Uterus (tissue), 4 donors: Measurements from ENCODE around the gene WNT5B. TPM values are rescaled to one million over a fixed set of nuclear protein-coding genes. Genes with fewer than 3 reads are reported as not detected.

Experiments used
- DNase-seq, 2 donors: peaks; one replicate each; pipeline ENCODE4 v3.0.0-alpha.2; 2019 to 2020
- H3K27ac ChIP-seq, 2 donors: fragments of 200-600 bp; sonication (generic); 1 replicate in 1 of 2; 2 replicates in 1 of 2; pipeline ENCODE4 v1.5.1; 2016 to 2018
- H3K27me3 ChIP-seq, 2 donors: fragments of 200-600 bp; sonication (generic); one replicate each; pipeline ENCODE4 v1.5.1; 2018 to 2019; ENCODE audit warnings: control low read depth in 1 of 2
- H3K36me3 ChIP-seq, 2 donors: fragments of 200-600 bp; sonication (generic); one replicate each; pipeline ENCODE4 v1.5.1; 2019; ENCODE audit warnings: control low read depth in 1 of 2
- H3K4me1 ChIP-seq, 2 donors: fragments of 200-600 bp; sonication (generic); one replicate each; pipeline ENCODE4 v1.5.1; 2018 to 2019; ENCODE audit warnings: control low read depth in 1 of 2
- H3K4me3 ChIP-seq, 2 donors: fragments of 200-600 bp; sonication (generic); 1 replicate in 1 of 2; 2 replicates in 1 of 2; pipeline ENCODE4 v1.5.1; 2018 to 2019; ENCODE audit warnings: mild to moderate bottlenecking in 1 of 2
- H3K9me3 ChIP-seq, 2 donors: fragments of 200-600 bp; sonication (generic); one replicate each; pipeline ENCODE4 v1.5.1; 2019; ENCODE audit warnings: control low read depth in 1 of 2
- POLR2A ChIP-seq, 2 donors: fragments of 450-650 bp; IDR thresholded peaks; one replicate each; pipeline ENCODE4 v1.6.1; 2016; ENCODE audit warnings: antibody characterized with exemption in 2 of 2, mild to moderate bottlenecking in 1 of 2, moderate library complexity in 1 of 2
- intact Hi-C: fragments of 100-400 bp; cut with DNase I; formaldehyde crosslinking; loops from one replicate; pipeline ENCODE4 v1.15.1; 2023; ENCODE audit warnings: low total_unique reads
- total RNA-seq, 4 donors: library from RNA; depleted of rRNA in 3 of 4; stranded (reverse); fragments of >200 nt in 3 of 4; gene quantifications; one replicate each; pipeline versions ENCODE4 v1.1.0 to v1.2.4, GENCODE V29; 2014 to 2023
- TF ChIP-seq, protein P1 (sequence below), 4 experiments: fragments of 200-600 bp in 2 of 4; fragments of 450-650 bp in 2 of 4; sonication (generic) in 2 of 4; IDR thresholded peaks; one replicate each; pipeline ENCODE4 v1.5.1; 2016 to 2019; ENCODE audit warnings: antibody characterized with exemption in 4 of 4, mild to moderate bottlenecking in 2 of 4, moderate library complexity in 1 of 4
- donor health status: DM: yes; HTN: yes; CAD: no.

The WNT5B gene
- 10 to 100 TPM in 1 of 4 donors, 1 to 10 TPM in 2, not detected in 1; 5.9 to 20.9 (median 7.2) TPM for total RNA-seq

DNA sequence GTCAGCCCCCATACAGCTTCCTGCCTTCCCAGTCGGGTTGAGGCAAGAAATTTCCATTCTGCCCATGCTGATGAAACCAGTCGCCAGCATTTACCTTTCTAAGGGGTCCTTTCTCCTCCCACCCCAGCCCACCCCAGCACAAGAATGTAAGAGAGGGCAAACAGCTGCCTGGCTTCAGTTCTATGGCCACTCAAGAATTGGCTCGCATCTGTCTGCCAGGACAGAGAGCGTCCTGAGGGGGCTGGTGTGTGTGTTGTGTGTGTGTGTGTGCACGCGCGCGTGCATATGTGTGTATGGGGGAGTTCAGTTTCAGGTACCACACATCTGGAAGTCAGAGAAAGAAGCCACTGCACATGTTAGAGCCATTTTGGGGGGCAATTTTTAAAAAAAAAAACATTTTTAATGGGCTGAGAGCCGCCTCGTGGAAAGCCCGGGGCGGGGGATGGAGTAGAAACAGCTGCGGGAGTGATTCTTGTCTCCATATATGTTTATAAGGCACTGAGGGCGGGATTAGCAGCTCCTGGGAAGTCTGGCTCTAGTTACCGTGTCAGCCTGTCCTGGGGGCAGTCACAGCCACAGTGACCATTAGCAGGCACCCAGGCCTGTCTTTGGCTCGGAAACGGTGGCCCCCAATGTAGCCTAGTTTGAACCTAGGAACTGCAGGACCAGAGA lies at the start of gene WNT5B:
Gene WNT5B, plus strand, starts transcription at position 566 of the 672 bp plus-strand sequence. CDS start 2,124 bp downstream, outside the sequence.
- no peak for DNase-seq
- no peaks in the 10 kb centered on the region for H3K27me3 ChIP-seq
- no peaks in the 10 kb centered on the region for H3K36me3 ChIP-seq
- peak within 1 kb of the TSS; percentile 26 to 42 for H3K4me3 ChIP-seq
- H3K27ac ChIP-seq, result peak within 1 kb of the TSS in 1 of 2 donors; percentile 7
- intact Hi-C loops, result no loop called here
- no peak for TF ChIP-seq POLR2A (IDR thresholded peaks at IDR 0.05)
- TF ChIP-seq, protein P1, sequence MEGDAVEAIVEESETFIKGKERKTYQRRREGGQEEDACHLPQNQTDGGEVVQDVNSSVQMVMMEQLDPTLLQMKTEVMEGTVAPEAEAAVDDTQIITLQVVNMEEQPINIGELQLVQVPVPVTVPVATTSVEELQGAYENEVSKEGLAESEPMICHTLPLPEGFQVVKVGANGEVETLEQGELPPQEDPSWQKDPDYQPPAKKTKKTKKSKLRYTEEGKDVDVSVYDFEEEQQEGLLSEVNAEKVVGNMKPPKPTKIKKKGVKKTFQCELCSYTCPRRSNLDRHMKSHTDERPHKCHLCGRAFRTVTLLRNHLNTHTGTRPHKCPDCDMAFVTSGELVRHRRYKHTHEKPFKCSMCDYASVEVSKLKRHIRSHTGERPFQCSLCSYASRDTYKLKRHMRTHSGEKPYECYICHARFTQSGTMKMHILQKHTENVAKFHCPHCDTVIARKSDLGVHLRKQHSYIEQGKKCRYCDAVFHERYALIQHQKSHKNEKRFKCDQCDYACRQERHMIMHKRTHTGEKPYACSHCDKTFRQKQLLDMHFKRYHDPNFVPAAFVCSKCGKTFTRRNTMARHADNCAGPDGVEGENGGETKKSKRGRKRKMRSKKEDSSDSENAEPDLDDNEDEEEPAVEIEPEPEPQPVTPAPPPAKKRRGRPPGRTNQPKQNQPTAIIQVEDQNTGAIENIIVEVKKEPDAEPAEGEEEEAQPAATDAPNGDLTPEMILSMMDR (IDR thresholded peaks at IDR 0.05), result no peak
- peaks cover 0 to 3% of the 10 kb centered on the region in 2 donors for H3K4me1 ChIP-seq
- no peaks in the 10 kb centered on the region for H3K9me3 ChIP-seq

DNA sequence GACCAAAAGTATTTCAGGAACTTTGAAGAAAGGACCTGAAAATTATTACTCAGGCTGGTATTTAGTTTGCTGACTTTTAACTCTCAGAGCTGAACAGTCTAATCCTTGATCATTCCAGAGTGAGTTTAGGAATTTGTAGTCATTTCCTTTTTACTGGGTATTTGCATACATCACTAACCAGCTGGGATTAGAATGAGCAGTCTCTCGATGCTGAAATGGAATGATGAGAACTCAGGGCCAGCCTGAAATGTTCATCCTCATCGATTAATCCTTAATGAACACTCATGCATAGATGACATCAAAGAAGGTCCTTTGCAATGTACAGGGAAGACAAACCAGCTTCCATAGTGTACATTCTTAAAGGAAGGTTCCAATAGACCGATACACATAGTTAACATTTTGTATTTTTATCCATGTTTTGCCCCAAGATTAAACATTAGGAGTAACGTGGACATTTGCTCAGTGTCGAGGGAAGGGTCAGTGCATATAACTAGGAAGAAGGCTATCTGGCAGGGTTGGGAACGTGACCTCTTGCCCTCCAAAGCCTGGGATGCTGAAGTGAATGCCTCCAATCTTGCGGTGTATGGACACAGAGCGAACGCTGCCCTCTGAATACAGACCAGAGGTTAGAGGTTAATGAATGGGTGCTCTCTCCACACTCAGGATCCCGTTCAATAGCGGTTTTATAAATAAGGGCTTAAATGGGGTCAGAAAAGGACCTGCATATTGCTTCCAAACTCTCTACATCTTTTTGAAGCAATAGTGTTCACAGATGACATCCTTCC lies 49.2 kb upstream of the WNT5B start:
- intact Hi-C loops, result loop anchor here (10.0 kb wide), 2 partner anchors 465 to 1015 kb away; no protein-coding TSS in a partner anchor
- Histone ChIP-seq H3K4me1 (peaks cover 0 to 12% of the 10 kb centered on the region in 2 donors), H3K36me3 (no peaks in the 10 kb centered on the region), H3K27me3 (no peaks in the 10 kb centered on the region), H3K27ac (no peak overlapping the region), H3K9me3 (no peaks in the 10 kb centered on the region), H3K4me3 (no peak overlapping the region)
- TF ChIP-seq, protein P1 (IDR thresholded peaks at IDR 0.05), result no peak
- no peak for TF ChIP-seq POLR2A (IDR thresholded peaks at IDR 0.05)
- DNase-seq, result no peak

DNA sequence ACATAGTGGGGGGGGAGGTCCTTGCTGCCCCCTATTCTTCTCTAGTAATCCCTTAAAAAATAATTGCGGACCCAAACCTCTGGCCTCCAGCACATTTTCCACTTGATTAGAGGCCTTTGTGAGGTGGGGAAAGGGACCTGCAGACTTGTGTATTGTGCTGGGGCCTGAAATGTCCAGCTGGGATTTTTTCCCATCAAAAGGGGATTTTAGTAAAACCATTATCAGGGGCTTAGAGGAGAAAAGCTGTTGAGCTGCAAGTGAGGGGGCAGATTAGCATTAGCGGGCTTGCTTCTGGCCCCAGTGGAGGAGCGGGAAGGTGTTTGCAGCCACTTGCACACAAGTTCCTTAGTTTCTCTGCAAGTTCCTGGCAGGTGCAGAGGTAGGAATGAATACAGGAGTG lies 48.5 kb upstream of the WNT5B start:
- no peaks in the 10 kb centered on the region for H3K27me3 ChIP-seq
- intact Hi-C loops, result loop anchor here (10.0 kb wide), 2 partner anchors 466 to 1016 kb away; no protein-coding TSS in a partner anchor
- H3K27ac ChIP-seq, result no peak overlapping the region
- no peak overlapping the region for H3K4me3 ChIP-seq
- TF ChIP-seq, protein P1 (IDR thresholded peaks at IDR 0.05), result no peak
- no peak for TF ChIP-seq POLR2A (IDR thresholded peaks at IDR 0.05)
- no peak for DNase-seq
- peaks cover 0 to 7% of the 10 kb centered on the region in 2 donors for H3K4me1 ChIP-seq
- H3K36me3 ChIP-seq, result no peaks in the 10 kb centered on the region
- no peaks in the 10 kb centered on the region for H3K9me3 ChIP-seq

DNA sequence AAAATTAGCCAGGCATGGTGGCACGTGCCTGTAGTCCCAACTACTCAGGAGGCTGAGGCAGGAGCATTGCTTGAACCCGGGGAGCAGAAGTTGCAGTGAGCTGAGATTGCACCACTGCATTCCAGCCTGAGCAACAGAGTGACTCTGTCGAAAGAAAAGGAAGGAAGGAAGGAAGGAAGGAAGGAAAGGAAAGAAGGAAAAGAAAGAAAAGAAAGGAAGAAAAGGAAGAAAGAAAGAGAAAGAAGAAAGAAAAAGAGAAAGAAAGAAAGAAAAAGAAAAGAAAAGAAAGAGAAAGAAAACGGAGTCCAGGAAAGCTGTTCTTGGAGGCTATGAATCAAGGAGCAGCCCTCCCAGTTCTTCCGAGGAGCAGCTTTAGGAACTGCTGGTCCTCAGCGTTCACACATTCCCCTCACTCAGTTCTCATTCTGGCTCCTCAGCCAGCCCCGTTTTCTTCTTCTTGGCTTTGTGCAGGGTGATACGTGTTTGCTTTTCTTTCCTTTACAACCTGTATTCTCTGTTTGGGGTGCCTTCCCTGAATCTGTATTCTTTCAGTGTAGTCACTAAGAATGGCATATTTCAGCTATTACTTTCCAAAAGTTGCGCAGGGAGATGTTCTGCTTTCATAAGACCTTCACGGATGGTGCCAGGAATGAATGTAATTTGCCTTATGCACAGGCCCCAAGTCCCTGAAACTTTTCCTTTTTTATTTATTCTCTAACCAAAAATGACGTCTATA lies 46.9 kb upstream of the WNT5B start:
- H3K9me3 ChIP-seq, result no peaks in the 10 kb centered on the region
- intact Hi-C loops, result loop anchor here (10.0 kb wide), 2 partner anchors 467 to 1017 kb away; no protein-coding TSS in a partner anchor
- H3K27me3 ChIP-seq, result no peaks in the 10 kb centered on the region
- H3K27ac ChIP-seq, result no peak overlapping the region
- H3K36me3 ChIP-seq, result no peaks in the 10 kb centered on the region
- TF ChIP-seq, protein P1 (IDR thresholded peaks at IDR 0.05), result no peak
- TF ChIP-seq POLR2A (IDR thresholded peaks at IDR 0.05), result no peak
- peaks cover 0 to 4% of the 10 kb centered on the region in 2 donors for H3K4me1 ChIP-seq
- no peak for DNase-seq
- H3K4me3 ChIP-seq, result no peak overlapping the region
